DMS53 treated with DMSO at 0.1 percent for 48 hours (cell line): ENCODE data around the gene KRTAP5-11.
"Not testable (repeated sequence)": the region's sequence is repeated elsewhere in the genome, so short reads cannot be mapped to it uniquely, and the experiment has no call there.

Source experiments
- DNase-seq: peaks from one replicate; lab custom pipeline; 2025; ENCODE audit not compliant: unreplicated experiment; lab: John Stamatoyannopoulos, UW

The KRTAP5-11 gene

GRCh38 chr11:71581826-71582225, 849 bp downstream of the KRTAP5-11 start:
- no peak for DNase-seq

- DNase-seq: peak; percentile 94
These were observed 2.3 kb downstream of the KRTAP5-11 start for GRCh38 chr11:71580057-71581003.

- DNase-seq: not testable (repeated sequence)
These were observed 3.2 kb downstream of the KRTAP5-11 start for GRCh38 chr11:71579513-71579912.

GRCh38 chr11:71577469-71578004, 5.1 kb downstream of the KRTAP5-11 start:
- no peak for DNase-seq

- DNase-seq: not testable (repeated sequence)
These were observed 5.8 kb downstream of the KRTAP5-11 start for GRCh38 chr11:71576688-71577465.

- DNase-seq: no peak
These were observed 6.8 kb downstream of the KRTAP5-11 start for GRCh38 chr11:71575723-71576424.

GRCh38 chr11:71574418-71574817, 8.3 kb downstream of the KRTAP5-11 start:
- no peak for DNase-seq

GRCh38 chr11:71572811-71573210, 9.9 kb downstream of the KRTAP5-11 start:
- DNase-seq: no peak

GRCh38 chr11:71571101-71571850, 11.4 kb downstream of the KRTAP5-11 start:
- DNase-seq: not testable (repeated sequence)

- DNase-seq: peak; percentile 59
These were observed 13.8 kb downstream of the KRTAP5-11 start for GRCh38 chr11:71568704-71569349.

- not testable (repeated sequence) for DNase-seq
These were observed 15.0 kb downstream of the KRTAP5-11 start for GRCh38 chr11:71567633-71568032.

- DNase-seq: not testable (repeated sequence)
These were observed 15.8 kb downstream of the KRTAP5-11 start for GRCh38 chr11:71566626-71567599.

GRCh38 chr11:71566081-71566620, 16.5 kb downstream of the KRTAP5-11 start:
- peak; percentile 31 for DNase-seq

GRCh38 chr11:71565263-71565662, 17.4 kb downstream of the KRTAP5-11 start, which contains the start of gene KRTAP5-10:
TSS of gene KRTAP5-10 (plus strand) at chr11:71565563. CDS start at chr11:71565588, 25 bp downstream.
- peak; percentile 53 for DNase-seq

GRCh38 chr11:71564430-71564829, 18.2 kb downstream of the KRTAP5-11 start:
- no peak for DNase-seq

GRCh38 chr11:71563406-71563805, 19.3 kb downstream of the KRTAP5-11 start:
- DNase-seq: no peak

- DNase-seq: no peak
These were observed 20.6 kb downstream of the KRTAP5-11 start for GRCh38 chr11:71562120-71562519.

GRCh38 chr11:71558996-71559395, 23.7 kb downstream of the KRTAP5-11 start:
- no peak for DNase-seq
